Activated CD8-positive, alpha-beta T cell treated with anti-CD3 and anti-CD28 coated beads for 36 hours (primary cell): Measurements from ENCODE around the gene VRK1. TPM values are rescaled to one million over a fixed set of nuclear protein-coding genes. Genes with fewer than 3 reads are reported as not detected.

Experiments used
- ATAC-seq: fragments of 200-7000 bp; cut with Tn5 transposase; one replicate; pipeline ENCODE4 v1.10.0; 2021; ENCODE audit warnings: mild to moderate bottlenecking, moderate library complexity
- CTCF ChIA-PET: fragments of 350-600 bp; sonication (Branson Sonifier 250); formaldehyde crosslinking; loops from one replicate; lab custom pipeline; 2021; ENCODE audit warnings: antibody characterized with exemption; lab: Charles Lee
- POLR2A ChIA-PET: fragments of 350-600 bp; sonication (Branson Sonifier 250); formaldehyde crosslinking; loops from one replicate; lab custom pipeline; 2021; ENCODE audit warnings: antibody characterized with exemption; lab: Charles Lee
- DNase-seq: peaks from one replicate; pipeline ENCODE4 v3.0.0-alpha.2; 2020
- H3K27ac Mint-ChIP-seq: one replicate; pipeline ENCODE4 v1.8.0; 2021; ENCODE audit warnings: mild to moderate bottlenecking, mixed read lengths
- H3K27me3 Mint-ChIP-seq: one replicate; pipeline ENCODE4 v1.8.0; 2021; ENCODE audit warnings: mixed read lengths
- H3K36me3 Mint-ChIP-seq: one replicate; pipeline ENCODE4 v1.8.0; 2021; ENCODE audit warnings: low read depth, mixed read lengths
- H3K4me1 Mint-ChIP-seq: one replicate; pipeline ENCODE4 v1.8.0; 2021; ENCODE audit warnings: low read depth, mixed read lengths
- H3K4me3 Mint-ChIP-seq: one replicate; pipeline ENCODE4 v1.8.0; 2021; ENCODE audit warnings: mild to moderate bottlenecking, moderate library complexity, mixed read lengths
- H3K9me3 Mint-ChIP-seq: one replicate; pipeline ENCODE4 v1.8.0; 2021; ENCODE audit warnings: mixed read lengths
- CTCF ChIP-seq: fragments of 200-600 bp; IDR thresholded peaks from one replicate; pipeline ENCODE4 v1.8.0; 2022; ENCODE audit warnings: antibody characterized with exemption, mild to moderate bottlenecking
- intact Hi-C: fragments of 100-400 bp; cut with micrococcal nuclease; formaldehyde crosslinking; loops from one replicate; pipeline ENCODE4 v1.10.0; 2022
- total RNA-seq, 2 experiments: library from RNA; stranded (reverse); gene quantifications; one replicate each; pipeline ENCODE4 v1.2.3, GENCODE V29; 2021

VRK1 gene
- total RNA-seq, 2 experiments from 2014 or later = 80.8 to 82.4 TPM

GRCh38 chr14:96914571-96915128 lies 117.5 kb downstream of the VRK1 start:
- Mint-ChIP-seq H3K36me3 (peaks cover 16% of the 10 kb centered on the region), H3K4me1 (peaks cover 9% of the 10 kb centered on the region), H3K27ac (no peak overlapping the region), H3K27me3 (no peaks in the 10 kb centered on the region), H3K4me3 (no peak overlapping the region), H3K9me3 (peaks cover 6% of the 10 kb centered on the region)
- no peak for ATAC-seq
- POLR2A ChIA-PET = no interaction called here
- no peak for DNase-seq
- intact Hi-C loops = no loop called here
- no peak for TF ChIP-seq CTCF
- CTCF ChIA-PET = no interaction called here

- H3K4me3 Mint-ChIP-seq = no peak overlapping the region
- CTCF ChIA-PET = no interaction called here
- H3K36me3 Mint-ChIP-seq = peaks cover 8% of the 10 kb centered on the region
Observed at GRCh38 chr14:96915478-96915877, 118.3 kb downstream of the VRK1 start.

GRCh38 chr14:96916751-96917150 lies 119.6 kb downstream of the VRK1 start:
- intact Hi-C loops = no loop called here
- Mint-ChIP-seq H3K36me3 (peaks cover 12% of the 10 kb centered on the region), H3K27ac (no peak overlapping the region)

More at GRCh38 chr14:96915478-96915877, 118.3 kb downstream of the VRK1 start:
- ATAC-seq = no peak
- TF ChIP-seq CTCF = no peak
- Mint-ChIP-seq H3K27ac (no peak overlapping the region), H3K27me3 (no peaks in the 10 kb centered on the region), H3K9me3 (no peaks in the 10 kb centered on the region), H3K4me1 (peaks cover 9% of the 10 kb centered on the region)
- intact Hi-C loops = no loop called here
- POLR2A ChIA-PET = no interaction called here
- DNase-seq = no peak

GRCh38 chr14:96917442-96917963 lies 120.3 kb downstream of the VRK1 start:
- H3K27ac Mint-ChIP-seq = no peak overlapping the region

More at GRCh38 chr14:96916751-96917150, 119.6 kb downstream of the VRK1 start:
- Mint-ChIP-seq H3K4me3 (no peak overlapping the region), H3K9me3 (peaks cover 1% of the 10 kb centered on the region), H3K4me1 (peaks cover 6% of the 10 kb centered on the region), H3K27me3 (no peaks in the 10 kb centered on the region)
- ATAC-seq (no peak), DNase-seq (no peak)
- ChIA-PET POLR2A (no interaction called here), CTCF (no interaction called here)
- no peak for TF ChIP-seq CTCF

More at GRCh38 chr14:96917442-96917963, 120.3 kb downstream of the VRK1 start:
- Mint-ChIP-seq H3K36me3 (peaks cover 16% of the 10 kb centered on the region), H3K27me3 (no peaks in the 10 kb centered on the region), H3K4me1 (no peaks in the 10 kb centered on the region), H3K9me3 (peaks cover 3% of the 10 kb centered on the region), H3K4me3 (no peak overlapping the region)
- DNase-seq = no peak
- no peak for ATAC-seq
- intact Hi-C loops = no loop called here
- TF ChIP-seq CTCF = no peak
- POLR2A ChIA-PET = no interaction called here
- CTCF ChIA-PET = no interaction called here
